ENCODE data around the gene AMELX.

AMELX gene

DNA sequence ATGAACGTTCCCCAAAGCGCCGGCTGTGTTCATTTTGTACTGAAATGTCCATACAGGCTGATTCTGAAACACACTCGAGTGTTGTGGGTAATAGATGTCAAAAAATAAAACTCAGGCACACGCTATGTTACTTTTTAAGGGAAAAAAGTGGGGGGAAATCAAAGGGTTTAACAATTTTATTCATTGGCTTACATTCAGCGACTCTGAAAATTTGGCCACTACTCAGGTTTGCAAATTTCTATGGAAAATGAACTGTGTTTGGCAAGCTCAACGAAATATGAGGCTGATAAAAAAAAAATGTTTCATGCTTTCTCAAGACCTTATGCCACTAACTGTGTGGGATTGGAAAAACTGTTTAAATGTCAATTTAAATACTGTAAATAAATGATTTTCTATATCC, 18.5 kb downstream of the AMELX start (continued):
- TF ChIP-seq ZSCAN16 (tag by site-specific recombination; IDR thresholded peaks at IDR 0.05) (no peak), ZNF473 (tag by site-specific recombination; IDR thresholded peaks at IDR 0.05) (no peak), GLI4 (tag by site-specific recombination; IDR thresholded peaks at IDR 0.05) (no peak), ZBTB48 (tag by site-specific recombination; IDR thresholded peaks at IDR 0.05) (no peak), OSR2 (tag by site-specific recombination; IDR thresholded peaks at IDR 0.05) (no peak), ZNF624 (tag by site-specific recombination; IDR thresholded peaks at IDR 0.05) (no peak), ZSCAN30 (tag by site-specific recombination; IDR thresholded peaks at IDR 0.05) (no peak), ZNF2 (tag by site-specific recombination; IDR thresholded peaks at IDR 0.05) (no peak), ZNF768 (tag by site-specific recombination; IDR thresholded peaks at IDR 0.05) (no peak)
- TF ChIP-seq, protein P1, sequence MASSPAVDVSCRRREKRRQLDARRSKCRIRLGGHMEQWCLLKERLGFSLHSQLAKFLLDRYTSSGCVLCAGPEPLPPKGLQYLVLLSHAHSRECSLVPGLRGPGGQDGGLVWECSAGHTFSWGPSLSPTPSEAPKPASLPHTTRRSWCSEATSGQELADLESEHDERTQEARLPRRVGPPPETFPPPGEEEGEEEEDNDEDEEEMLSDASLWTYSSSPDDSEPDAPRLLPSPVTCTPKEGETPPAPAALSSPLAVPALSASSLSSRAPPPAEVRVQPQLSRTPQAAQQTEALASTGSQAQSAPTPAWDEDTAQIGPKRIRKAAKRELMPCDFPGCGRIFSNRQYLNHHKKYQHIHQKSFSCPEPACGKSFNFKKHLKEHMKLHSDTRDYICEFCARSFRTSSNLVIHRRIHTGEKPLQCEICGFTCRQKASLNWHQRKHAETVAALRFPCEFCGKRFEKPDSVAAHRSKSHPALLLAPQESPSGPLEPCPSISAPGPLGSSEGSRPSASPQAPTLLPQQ (tag by site-specific recombination; IDR thresholded peaks at IDR 0.05), result no peak

DNA sequence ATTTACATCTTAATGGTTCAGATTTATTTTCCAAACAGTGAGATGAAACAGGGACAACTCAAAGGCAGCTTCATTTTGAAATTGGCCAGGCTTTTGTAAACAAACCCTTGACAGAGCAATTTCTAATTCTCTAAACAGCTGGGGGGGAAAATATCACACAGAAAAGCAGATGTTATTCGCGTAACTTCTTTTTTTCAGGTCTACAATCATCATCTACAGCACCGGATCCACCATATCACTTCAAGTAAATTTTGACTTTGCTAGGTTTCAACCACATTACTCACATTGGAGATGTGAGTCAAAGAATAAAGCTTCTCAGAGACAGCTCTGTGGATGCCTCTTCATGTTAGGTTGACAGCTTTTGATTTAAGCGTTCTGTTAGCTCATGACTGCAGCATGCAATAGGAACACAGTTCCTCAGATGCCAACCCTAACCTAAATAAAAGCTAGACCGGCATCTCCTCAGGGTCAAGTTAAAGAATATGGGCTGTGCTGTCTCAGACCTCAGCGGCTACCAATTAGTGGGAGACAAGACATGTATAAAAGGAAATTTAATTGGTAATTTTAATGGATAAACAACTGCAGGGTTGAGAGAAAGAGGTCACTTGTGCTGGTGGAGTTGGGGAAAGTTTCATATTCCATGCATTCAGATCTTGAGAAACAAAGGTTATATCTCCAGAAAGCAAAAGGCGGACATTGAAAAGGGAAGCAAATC, 26.8 kb downstream of the AMELX start:
- POLR2A ChIA-PET, result no interaction called here
- Histone ChIP-seq H3K27ac (ENCODE audit: extremely low read depth, low read depth, low read length) (no peak overlapping the region), H3K4me1 (ENCODE audit: control insufficient read depth, insufficient read depth, low read length) (no peaks in the 10 kb centered on the region), H3K36me3 (ENCODE audit: control insufficient read depth in 2 of 2, insufficient read depth in 1 of 2, low read length in 2 of 2) (no peaks in the 10 kb centered on the region), H3K9me3 (ENCODE audit: control insufficient read depth, insufficient read depth, low read depth, low read length) (no peaks in the 10 kb centered on the region), H3K4me3 (ENCODE audit: low read depth, low read length) (no peak overlapping the region)
- CTCF ChIA-PET, result no interaction called here
- TF ChIP-seq ZEB2 (tag by site-specific recombination; IDR thresholded peaks at IDR 0.05), result no peak

DNA sequence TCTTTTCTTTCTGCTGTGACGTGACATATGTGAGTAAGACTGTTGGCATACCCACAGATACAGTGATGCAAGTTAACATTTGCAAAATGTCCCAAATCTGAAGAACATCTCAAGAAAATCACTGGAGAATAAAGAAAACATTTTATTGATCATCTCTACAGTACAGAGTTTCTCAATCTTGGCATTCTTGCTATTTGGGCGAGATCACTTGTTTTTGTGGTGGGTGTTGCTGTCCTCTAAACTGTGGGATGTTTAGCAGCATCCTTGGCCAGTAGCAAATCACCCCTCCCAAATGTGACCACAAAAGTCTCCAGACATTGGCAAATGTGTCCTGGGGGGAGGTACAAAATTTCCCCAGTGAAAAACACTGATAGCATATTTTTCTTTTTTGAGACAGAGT, 28.8 kb downstream of the AMELX start:
- no peak for TF ChIP-seq ZBTB1 (tag by site-specific recombination; IDR thresholded peaks at IDR 0.05)
- no peak for TF ChIP-seq ZFP69B (tag by site-specific recombination; IDR thresholded peaks at IDR 0.05)
- TF ChIP-seq ZBTB21 (tag by site-specific recombination; IDR thresholded peaks at IDR 0.05), result no peak
- TF ChIP-seq ZNF350 (tag by site-specific recombination; IDR thresholded peaks at IDR 0.05), result no peak
- TF ChIP-seq, protein P2, sequence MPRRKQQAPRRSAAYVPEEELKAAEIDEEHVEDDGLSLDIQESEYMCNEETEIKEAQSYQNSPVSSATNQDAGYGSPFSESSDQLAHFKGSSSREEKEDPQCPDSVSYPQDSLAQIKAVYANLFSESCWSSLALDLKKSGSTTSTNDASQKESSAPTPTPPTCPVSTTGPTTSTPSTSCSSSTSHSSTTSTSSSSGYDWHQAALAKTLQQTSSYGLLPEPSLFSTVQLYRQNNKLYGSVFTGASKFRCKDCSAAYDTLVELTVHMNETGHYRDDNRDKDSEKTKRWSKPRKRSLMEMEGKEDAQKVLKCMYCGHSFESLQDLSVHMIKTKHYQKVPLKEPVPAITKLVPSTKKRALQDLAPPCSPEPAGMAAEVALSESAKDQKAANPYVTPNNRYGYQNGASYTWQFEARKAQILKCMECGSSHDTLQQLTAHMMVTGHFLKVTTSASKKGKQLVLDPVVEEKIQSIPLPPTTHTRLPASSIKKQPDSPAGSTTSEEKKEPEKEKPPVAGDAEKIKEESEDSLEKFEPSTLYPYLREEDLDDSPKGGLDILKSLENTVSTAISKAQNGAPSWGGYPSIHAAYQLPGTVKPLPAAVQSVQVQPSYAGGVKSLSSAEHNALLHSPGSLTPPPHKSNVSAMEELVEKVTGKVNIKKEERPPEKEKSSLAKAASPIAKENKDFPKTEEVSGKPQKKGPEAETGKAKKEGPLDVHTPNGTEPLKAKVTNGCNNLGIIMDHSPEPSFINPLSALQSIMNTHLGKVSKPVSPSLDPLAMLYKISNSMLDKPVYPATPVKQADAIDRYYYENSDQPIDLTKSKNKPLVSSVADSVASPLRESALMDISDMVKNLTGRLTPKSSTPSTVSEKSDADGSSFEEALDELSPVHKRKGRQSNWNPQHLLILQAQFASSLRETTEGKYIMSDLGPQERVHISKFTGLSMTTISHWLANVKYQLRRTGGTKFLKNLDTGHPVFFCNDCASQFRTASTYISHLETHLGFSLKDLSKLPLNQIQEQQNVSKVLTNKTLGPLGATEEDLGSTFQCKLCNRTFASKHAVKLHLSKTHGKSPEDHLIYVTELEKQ (tag by site-specific recombination; IDR thresholded peaks at IDR 0.05; ENCODE audit: borderline replicate concordance), result no peak
- TF ChIP-seq ZNF529 (tag by site-specific recombination; IDR thresholded peaks at IDR 0.05; ENCODE audit: insufficient replicate concordance), result no peak
- ChIA-PET CTCF (no interaction called here), POLR2A (no interaction called here)
- no peak overlapping the region for H3K27ac ChIP-seq (ENCODE audit: extremely low read depth, low read depth, low read length)
- H3K9me3 ChIP-seq (ENCODE audit: control insufficient read depth, insufficient read depth, low read depth, low read length), result no peaks in the 10 kb centered on the region
- H3K36me3 ChIP-seq (ENCODE audit: control insufficient read depth in 2 of 2, insufficient read depth in 1 of 2, low read length in 2 of 2), result no peaks in the 10 kb centered on the region
- no peak overlapping the region for H3K4me3 ChIP-seq (ENCODE audit: low read depth, low read length)
- H3K4me1 ChIP-seq (ENCODE audit: control insufficient read depth, insufficient read depth, low read length), result no peaks in the 10 kb centered on the region
